Measurements from ENCODE around the gene ELFN2.

Gene ELFN2

GRCh38 chr22:37454857-37455686, 27.8 kb upstream of the ELFN2 start:
- peak; percentile 12 for DNase-seq (ENCODE audit: low spot score)

- no peak for DNase-seq (ENCODE audit: low spot score)
Measured at GRCh38 chr22:37453696-37454095, 26.4 kb upstream of the ELFN2 start.

- DNase-seq (ENCODE audit: low spot score): no peak
Measured at GRCh38 chr22:37451218-37451617, 23.9 kb upstream of the ELFN2 start.

- DNase-seq (ENCODE audit: low spot score): no peak
Measured at GRCh38 chr22:37449331-37450001, 22.2 kb upstream of the ELFN2 start.

GRCh38 chr22:37448516-37449127, 21.3 kb upstream of the ELFN2 start:
- DNase-seq (ENCODE audit: low spot score): no peak

GRCh38 chr22:37445501-37445900, 18.2 kb upstream of the ELFN2 start:
- DNase-seq (ENCODE audit: low spot score): no peak

- no peak for DNase-seq (ENCODE audit: low spot score)
Measured at GRCh38 chr22:37443977-37444376, 16.7 kb upstream of the ELFN2 start.

- DNase-seq (ENCODE audit: low spot score): no peak
Measured at GRCh38 chr22:37443086-37443485, 15.8 kb upstream of the ELFN2 start.

- no peak for DNase-seq (ENCODE audit: low spot score)
Measured at GRCh38 chr22:37442537-37442936, 15.3 kb upstream of the ELFN2 start.

GRCh38 chr22:37442135-37442534, 14.9 kb upstream of the ELFN2 start:
- DNase-seq (ENCODE audit: low spot score): no peak

- DNase-seq (ENCODE audit: low spot score): no peak
Measured at GRCh38 chr22:37440875-37441274, 13.6 kb upstream of the ELFN2 start.

- DNase-seq (ENCODE audit: low spot score): no peak
Measured at GRCh38 chr22:37439347-37439746, 12.1 kb upstream of the ELFN2 start.

GRCh38 chr22:37435970-37436603, 8.8 kb upstream of the ELFN2 start:
- DNase-seq (ENCODE audit: low spot score): no peak

- no peak for DNase-seq (ENCODE audit: low spot score)
Measured at GRCh38 chr22:37433786-37434185, 6.5 kb upstream of the ELFN2 start.

- DNase-seq (ENCODE audit: low spot score): no peak
Measured at GRCh38 chr22:37432708-37433054, 5.4 kb upstream of the ELFN2 start.

GRCh38 chr22:37431801-37432707, 4.8 kb upstream of the ELFN2 start:
- no peak for DNase-seq (ENCODE audit: low spot score)

GRCh38 chr22:37431366-37431765, 4.1 kb upstream of the ELFN2 start:
- no peak for DNase-seq (ENCODE audit: low spot score)

- no peak for DNase-seq (ENCODE audit: low spot score)
Measured at GRCh38 chr22:37430941-37431340, 3.7 kb upstream of the ELFN2 start.

GRCh38 chr22:37428649-37429586, 1.6 kb upstream of the ELFN2 start:
- DNase-seq (ENCODE audit: low spot score): peak; percentile 9

All from hematopoietic multipotent progenitor cell treated with erythropoietin and hydrocortisone succinate and interleukin-3 and kit ligand, for 17 days (in vitro differentiated cells).